Small intestine (tissue), 7 donors: ENCODE results near the gene PRDX2. TPM values are rescaled to one million over a fixed set of nuclear protein-coding genes. Genes with fewer than 3 reads are reported as not detected.

ENCODE experiments used
- DNase-seq, 2 donors: peaks; one replicate each; pipeline versions ENCODE4 v3.0.0 to v3.0.0-alpha.2; 2013
- FAIRE-seq: peaks from 2 replicates; lab custom pipeline; 2012; peaks lifted over from hg19 to GRCh38; lab: Jason Lieb, UNC
- H3K27ac ChIP-seq, 3 donors: one replicate each; pipeline ENCODE4 v1.5.1; 2013; ENCODE audit warnings: low read length in 2 of 3, mild to moderate bottlenecking in 2 of 3, control low read depth in 1 of 3, inconsistent platforms in 1 of 3, low read depth in 1 of 3, moderate library complexity in 1 of 3
- H3K27me3 ChIP-seq, 3 donors: one replicate each; pipeline ENCODE4 v1.6.1; 2013; ENCODE audit warnings: low read length in 3 of 3, inconsistent platforms in 1 of 3; ENCODE audit not compliant: control insufficient read depth in 3 of 3, insufficient read depth in 3 of 3
- H3K36me3 ChIP-seq, 3 donors: one replicate each; pipeline ENCODE4 v1.6.1; 2013; ENCODE audit warnings: low read length in 3 of 3, inconsistent platforms in 1 of 3, low read depth in 1 of 3, mild to moderate bottlenecking in 1 of 3, moderate library complexity in 1 of 3; ENCODE audit not compliant: control insufficient read depth in 3 of 3, insufficient read depth in 2 of 3
- H3K4me1 ChIP-seq, 3 donors: one replicate each; pipeline ENCODE4 v1.6.1; 2013; ENCODE audit warnings: low read length in 2 of 3, inconsistent platforms in 1 of 3, low read depth in 1 of 3, mild to moderate bottlenecking in 1 of 3, moderate library complexity in 1 of 3; ENCODE audit not compliant: control insufficient read depth in 3 of 3, insufficient read depth in 2 of 3
- H3K4me3 ChIP-seq, 3 donors: one replicate each; pipeline ENCODE4 v1.5.1; 2013; ENCODE audit warnings: low read length in 3 of 3, control low read depth in 1 of 3, inconsistent platforms in 1 of 3, low read depth in 1 of 3, mild to moderate bottlenecking in 1 of 3, moderate library complexity in 1 of 3
- H3K9me3 ChIP-seq, 2 donors: one replicate each; pipeline ENCODE4 v1.6.1; 2013; ENCODE audit warnings: low read depth in 1 of 2, low read length in 1 of 2; ENCODE audit not compliant: control insufficient read depth in 2 of 2, insufficient read depth in 1 of 2
- WGBS, 3 donors: extraction: QIAGEN DNeasy Blood & Tissue Kit; methylation state at CpG; one replicate each; pipeline ENCODE4 v1.1.7; 2013; 5-methylcytosine and 5-hydroxymethylcytosine counted together
- polyA plus RNA-seq, 4 donors: library from polyadenylated mRNA; stranded (reverse) in 3 of 4; unstranded in 1 of 4; fragments of 200-250 nt in 3 of 4; fragments of 120-200 nt in 1 of 4; gene quantifications; one replicate each; pipeline versions ENCODE4 v1.2.1 to v1.2.3, GENCODE V29; 2013
- donor health status: healthy with polysubstance abuse.
- donor health status: control.
- donor health status: control.
- donor health status: Bipolar disorder and iron deficiency.
- donor health status: healthy.

Gene PRDX2
- polyA plus RNA-seq, 4 donors, result 285 to 523 (median 416) TPM

DNA sequence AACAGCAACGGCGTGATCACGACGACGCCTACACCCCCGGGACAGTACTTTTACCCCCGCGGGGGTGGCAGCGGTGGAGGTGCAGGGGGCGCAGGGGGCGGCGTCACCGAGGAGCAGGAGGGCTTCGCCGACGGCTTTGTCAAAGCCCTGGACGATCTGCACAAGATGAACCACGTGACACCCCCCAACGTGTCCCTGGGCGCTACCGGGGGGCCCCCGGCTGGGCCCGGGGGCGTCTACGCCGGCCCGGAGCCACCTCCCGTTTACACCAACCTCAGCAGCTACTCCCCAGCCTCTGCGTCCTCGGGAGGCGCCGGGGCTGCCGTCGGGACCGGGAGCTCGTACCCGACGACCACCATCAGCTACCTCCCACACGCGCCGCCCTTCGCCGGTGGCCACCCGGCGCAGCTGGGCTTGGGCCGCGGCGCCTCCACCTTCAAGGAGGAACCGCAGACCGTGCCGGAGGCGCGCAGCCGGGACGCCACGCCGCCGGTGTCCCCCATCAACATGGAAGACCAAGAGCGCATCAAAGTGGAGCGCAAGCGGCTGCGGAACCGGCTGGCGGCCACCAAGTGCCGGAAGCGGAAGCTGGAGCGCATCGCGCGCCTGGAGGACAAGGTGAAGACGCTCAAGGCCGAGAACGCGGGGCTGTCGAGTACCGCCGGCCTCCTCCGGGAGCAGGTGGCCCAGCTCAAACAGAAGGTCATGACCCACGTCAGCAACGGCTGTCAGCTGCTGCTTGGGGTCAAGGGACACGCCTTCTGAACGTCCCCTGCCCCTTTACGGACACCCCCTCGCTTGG, 9.3 kb downstream of the PRDX2 start:
- Histone ChIP-seq H3K9me3 (no peaks in the 10 kb centered on the region), H3K36me3 (peaks cover 0 to 15% (median 0%) of the 10 kb centered on the region in 3 donors), H3K4me3 (peak overlapping the region; percentile 85 to 97 (median 89)), H3K4me1 (peaks cover 0 to 58% (median 3%) of the 10 kb centered on the region in 3 donors), H3K27me3 (no peaks in the 10 kb centered on the region), H3K27ac (peak overlapping the region; percentile 98 to 99 (median 98))
- 0% methylated on average over 72 to 84 of the region's 84 CpGs for WGBS, 3 donors
- FAIRE-seq, result no peak
- DNase-seq, result peak; percentile 73 to 75

DNA sequence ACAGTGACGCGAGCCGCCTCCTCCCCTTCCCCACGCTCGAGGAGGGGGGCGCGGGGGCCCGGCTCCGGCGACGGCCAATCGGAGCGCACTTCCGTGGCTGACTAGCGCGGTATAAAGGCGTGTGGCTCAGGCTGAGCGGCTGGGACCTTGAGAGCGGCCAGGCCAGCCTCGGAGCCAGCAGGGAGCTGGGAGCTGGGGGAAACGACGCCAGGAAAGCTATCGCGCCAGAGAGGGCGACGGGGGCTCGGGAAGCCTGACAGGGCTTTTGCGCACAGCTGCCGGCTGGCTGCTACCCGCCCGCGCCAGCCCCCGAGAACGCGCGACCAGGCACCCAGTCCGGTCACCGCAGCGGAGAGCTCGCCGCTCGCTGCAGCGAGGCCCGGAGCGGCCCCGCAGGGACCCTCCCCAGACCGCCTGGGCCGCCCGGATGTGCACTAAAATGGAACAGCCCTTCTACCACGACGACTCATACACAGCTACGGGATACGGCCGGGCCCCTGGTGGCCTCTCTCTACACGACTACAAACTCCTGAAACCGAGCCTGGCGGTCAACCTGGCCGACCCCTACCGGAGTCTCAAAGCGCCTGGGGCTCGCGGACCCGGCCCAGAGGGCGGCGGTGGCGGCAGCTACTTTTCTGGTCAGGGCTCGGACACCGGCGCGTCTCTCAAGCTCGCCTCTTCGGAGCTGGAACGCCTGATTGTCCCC, 10.1 kb downstream of the PRDX2 start, which contains the start of gene JUNB:
TSS of gene JUNB (plus strand) at position 142 of the 706 bp plus-strand sequence. CDS start at position 428, 286 bp downstream.
- Histone ChIP-seq H3K36me3 (peaks cover 0 to 8% (median 0%) of the 10 kb centered on the region in 3 donors), H3K27ac (peak within 1 kb of the TSS; percentile 98 to 99 (median 98)), H3K4me3 (peak within 1 kb of the TSS; percentile 85 to 97 (median 89)), H3K9me3 (no peaks in the 10 kb centered on the region), H3K4me1 (peaks cover 0 to 61% (median 3%) of the 10 kb centered on the region in 3 donors), H3K27me3 (no peaks in the 10 kb centered on the region)
- WGBS, 3 donors, result 0% methylated on average over 50 to 73 of the region's 73 CpGs
- DNase-seq (peak; percentile 97 to 99), FAIRE-seq (no peak)

DNA sequence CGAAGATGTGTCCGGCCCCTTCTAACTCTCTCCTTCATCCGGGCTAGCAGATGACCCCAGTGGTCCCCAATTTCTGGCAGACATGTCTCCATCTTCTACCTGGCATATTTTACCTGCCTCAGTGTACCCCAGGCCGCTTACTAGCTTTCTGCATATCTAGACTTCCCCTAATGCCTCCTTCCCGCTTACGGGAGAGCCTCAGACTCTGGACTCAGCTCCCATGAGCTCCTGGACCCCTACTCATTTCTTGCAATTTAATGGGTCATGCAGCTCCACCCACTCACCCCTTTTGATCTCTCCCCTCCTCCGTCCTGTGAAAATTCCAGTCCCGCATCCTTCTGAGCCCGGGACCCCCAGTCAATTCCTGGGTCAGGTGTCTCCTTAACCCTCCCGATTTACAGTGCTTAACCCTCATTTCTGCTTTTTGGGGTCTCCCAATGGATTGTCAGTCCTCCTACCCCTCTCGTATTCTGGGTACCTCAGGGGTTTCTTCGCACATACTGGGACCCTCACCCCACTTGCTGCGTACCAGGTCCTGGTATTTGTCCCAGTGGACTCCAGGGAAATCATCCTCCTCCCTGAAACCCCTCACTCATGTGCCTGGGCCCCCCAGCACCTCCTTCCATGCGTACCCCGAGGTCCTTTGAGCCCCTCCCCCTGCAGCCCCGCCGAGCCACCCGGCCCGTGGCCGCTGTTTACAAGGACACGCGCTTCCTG, 10.8 kb downstream of the PRDX2 start:
- Histone ChIP-seq H3K4me1 (peaks cover 3 to 61% (median 8%) of the 10 kb centered on the region in 3 donors), H3K4me3 (peak overlapping the region; percentile 33 to 97 (median 60)), H3K27me3 (no peaks in the 10 kb centered on the region), H3K27ac (peak overlapping the region; percentile 98 to 99 (median 98)), H3K9me3 (no peaks in the 10 kb centered on the region), H3K36me3 (peaks cover 0 to 8% (median 0%) of the 10 kb centered on the region in 3 donors)
- 0 to 2% (median 1%) methylated on average over 22 of the region's 22 CpGs for WGBS, 3 donors
- no peak for FAIRE-seq
- DNase-seq, result peak; percentile 55 to 61

DNA sequence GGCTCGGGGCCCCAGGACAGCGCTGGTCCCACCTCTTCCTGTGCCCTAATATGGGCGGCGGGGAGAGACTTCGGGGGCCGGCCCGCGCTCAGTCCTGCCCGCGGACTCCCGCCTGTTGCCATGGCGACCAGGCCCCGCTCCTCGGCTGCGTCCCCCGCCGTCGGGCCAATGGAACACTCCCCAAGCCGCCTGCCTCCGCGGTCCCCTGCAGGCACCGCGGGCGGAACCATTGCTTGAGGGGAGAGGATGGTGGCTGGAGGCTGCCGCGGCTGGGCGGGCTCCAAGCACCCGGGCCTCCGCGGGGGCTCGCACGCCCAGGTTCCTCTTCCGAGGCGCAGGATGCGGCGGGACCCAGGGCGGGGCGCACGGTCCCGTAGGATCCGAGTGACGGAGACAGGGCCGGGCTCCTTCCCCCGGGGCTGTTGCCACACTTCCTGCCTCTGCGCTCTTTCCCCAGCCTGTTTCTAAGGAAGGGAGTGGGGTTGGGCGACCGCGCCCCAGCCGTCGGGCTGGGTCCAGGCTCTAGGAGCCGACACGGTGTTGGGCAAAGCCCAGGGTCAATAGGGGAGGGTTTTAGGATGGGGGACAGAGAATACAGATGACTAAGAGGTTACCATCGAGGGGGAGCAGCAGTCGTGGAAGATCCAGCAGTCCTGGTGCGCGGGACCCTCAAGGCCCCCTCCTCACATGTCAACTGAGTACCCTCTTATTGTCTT, 11.5 kb downstream of the PRDX2 start:
- H3K36me3 ChIP-seq, result peaks cover 0 to 8% (median 0%) of the 10 kb centered on the region in 3 donors
- peak overlapping the region; percentile 33 to 97 (median 60) for H3K4me3 ChIP-seq
- no peak for FAIRE-seq
- DNase-seq, result peak; percentile 95 to 99
- no peaks in the 10 kb centered on the region for H3K27me3 ChIP-seq
- WGBS, 3 donors, result 0 to 1% (median 0%) methylated on average over 43 to 56 of the region's 56 CpGs
- no peaks in the 10 kb centered on the region for H3K9me3 ChIP-seq
- H3K27ac ChIP-seq, result peak overlapping the region; percentile 98 to 99 (median 98)
- H3K4me1 ChIP-seq, result peaks cover 8 to 63% (median 8%) of the 10 kb centered on the region in 3 donors

DNA sequence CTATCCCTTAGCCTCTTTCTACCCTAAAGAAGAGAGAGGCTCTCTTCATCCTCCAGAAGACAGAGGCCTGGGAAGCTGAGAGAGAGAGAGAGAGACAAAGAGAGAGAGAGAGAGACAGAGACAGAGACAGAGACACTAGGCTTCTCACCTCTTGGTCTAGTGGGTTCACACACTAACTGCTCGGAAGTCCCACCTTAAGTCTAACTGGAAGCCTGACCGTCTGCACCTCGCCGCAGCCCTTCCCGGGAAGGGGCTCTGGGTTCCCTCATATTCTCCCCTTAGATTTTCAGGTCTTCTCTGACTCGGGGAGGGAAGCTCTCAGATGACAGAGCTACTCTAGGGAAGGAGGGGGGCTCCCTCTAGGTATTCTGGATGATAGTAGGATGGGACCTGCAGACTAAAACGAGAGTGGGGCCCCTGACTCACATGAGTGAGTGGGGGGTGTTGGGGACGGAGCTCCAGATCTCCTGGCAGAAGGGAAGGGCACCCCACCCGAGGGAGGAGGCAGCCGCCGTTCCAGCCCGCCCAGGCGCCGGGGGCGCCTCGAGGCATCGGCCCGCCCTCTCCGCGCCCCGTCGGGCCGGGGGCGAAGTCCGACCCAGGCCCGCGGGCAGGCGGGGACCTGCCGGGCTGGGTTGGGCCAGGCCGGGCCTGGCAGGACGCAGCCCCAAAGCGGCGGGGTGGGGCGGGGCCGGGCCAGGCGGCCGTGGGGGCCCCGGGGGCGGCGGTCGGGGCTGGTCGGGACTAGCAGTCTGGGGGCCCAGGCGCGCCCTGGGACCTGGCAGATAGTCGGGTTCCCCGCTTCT, 12.3 kb downstream of the PRDX2 start:
- 0 to 3% (median 1%) methylated on average over 15 to 46 of the region's 46 CpGs for WGBS, 3 donors
- H3K4me1 ChIP-seq, result peaks cover 8 to 63% (median 8%) of the 10 kb centered on the region in 3 donors
- FAIRE-seq (no peak), DNase-seq (peak in 1 of 2 donors; percentile 90)
- peak overlapping the region; percentile 98 to 100 (median 99) for H3K27ac ChIP-seq
- no peaks in the 10 kb centered on the region for H3K27me3 ChIP-seq
- peaks cover 0 to 8% (median 0%) of the 10 kb centered on the region in 3 donors for H3K36me3 ChIP-seq
- no peaks in the 10 kb centered on the region for H3K9me3 ChIP-seq
- peak overlapping the region; percentile 33 to 97 (median 60) for H3K4me3 ChIP-seq

DNA sequence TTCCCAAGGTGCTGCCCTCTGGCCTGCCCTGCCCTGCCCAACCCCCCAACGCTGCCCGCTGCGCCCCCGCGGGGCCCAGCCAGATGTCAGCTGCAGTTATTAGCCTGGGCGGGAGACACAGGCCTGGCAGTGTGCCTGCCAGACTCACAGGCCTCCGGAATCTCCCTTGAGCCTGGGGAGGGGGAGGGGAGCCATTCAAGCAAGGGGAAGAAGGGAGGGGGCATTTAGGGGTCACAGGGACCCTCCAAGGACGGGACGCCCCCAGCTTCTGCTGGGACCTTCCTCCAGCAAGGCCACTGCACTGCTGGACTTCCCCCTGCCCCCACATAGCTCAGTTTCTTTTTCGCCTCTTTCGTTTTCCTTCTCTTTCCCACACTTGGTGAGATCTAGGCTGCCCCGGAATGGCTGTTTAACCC, 12.9 kb downstream of the PRDX2 start:
- peak overlapping the region in 2 of 3 donors; percentile 60 for H3K4me3 ChIP-seq
- FAIRE-seq (no peak), DNase-seq (peak; percentile 84 to 92)
- H3K4me1 ChIP-seq, result peaks cover 9 to 65% (median 9%) of the 10 kb centered on the region in 3 donors
- WGBS, 3 donors, result 1 to 3% (median 3%) methylated on average over 12 of the region's 12 CpGs
- H3K36me3 ChIP-seq, result peaks cover 0 to 8% (median 0%) of the 10 kb centered on the region in 3 donors
- peak overlapping the region; percentile 98 to 100 (median 99) for H3K27ac ChIP-seq
- no peaks in the 10 kb centered on the region for H3K27me3 ChIP-seq
- H3K9me3 ChIP-seq, result no peaks in the 10 kb centered on the region

DNA sequence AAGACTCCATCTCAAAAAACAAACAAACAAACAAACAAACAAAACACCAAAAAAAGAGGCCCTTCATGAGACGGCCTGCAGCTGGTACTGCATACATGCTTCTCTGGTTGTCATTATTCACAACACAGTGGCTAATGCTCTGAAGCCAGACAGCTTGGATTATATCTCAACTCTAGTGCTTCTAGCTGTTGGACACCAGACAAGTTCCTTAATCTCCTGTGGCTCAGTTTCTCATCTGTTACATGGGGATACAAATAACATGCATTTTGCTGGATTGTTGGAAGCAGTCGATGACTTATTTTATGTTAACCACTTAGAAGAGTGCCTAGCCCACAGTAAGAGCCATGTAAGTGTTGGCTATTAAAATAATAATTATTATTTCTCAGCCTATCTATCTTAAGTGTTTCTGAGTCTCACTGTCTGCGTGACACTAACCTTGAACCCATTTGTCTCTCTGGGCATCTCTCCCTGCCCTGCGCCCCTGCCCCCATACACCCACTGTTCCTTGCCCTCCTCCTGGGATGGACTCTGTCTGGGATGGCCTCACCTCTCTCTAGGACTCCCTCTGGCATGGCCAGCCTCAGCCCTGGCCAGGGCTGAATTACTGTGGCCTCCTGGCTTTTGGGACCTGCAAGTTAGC, 13.4 kb downstream of the PRDX2 start:
- Histone ChIP-seq H3K27me3 (no peaks in the 10 kb centered on the region), H3K9me3 (no peaks in the 10 kb centered on the region), H3K36me3 (peaks cover 0 to 8% (median 0%) of the 10 kb centered on the region in 3 donors), H3K4me3 (peak overlapping the region in 2 of 3 donors; percentile 60), H3K4me1 (peaks cover 14 to 70% (median 15%) of the 10 kb centered on the region in 3 donors), H3K27ac (peak overlapping the region; percentile 98 to 100 (median 99))
- FAIRE-seq (no peak), DNase-seq (no peak)
- 17 to 34% (median 24%) methylated on average over 4 of the region's 4 CpGs for WGBS, 3 donors
